IPS DF 6.9 (cell line): ENCODE results near the gene USH1C.

ENCODE experiments used
- DNase-seq: peaks from one replicate; pipeline ENCODE4 v3.0.0-alpha.2; 2013; ENCODE audit warnings: low read depth, low spot score
- H3K27ac ChIP-seq: one replicate; pipeline ENCODE4 v1.5.1; 2013; ENCODE audit warnings: low read length, control low read depth
- H3K27me3 ChIP-seq: 2 replicates; pipeline ENCODE4 v1.6.1; 2013; ENCODE audit warnings: mild to moderate bottlenecking, low read length; ENCODE audit not compliant: control insufficient read depth, insufficient read depth
- H3K36me3 ChIP-seq: 2 replicates; pipeline ENCODE4 v1.6.1; 2013; ENCODE audit warnings: low read length; ENCODE audit not compliant: control insufficient read depth, insufficient read depth
- H3K4me1 ChIP-seq: 2 replicates; pipeline ENCODE4 v1.6.1; 2013; ENCODE audit warnings: low read length; ENCODE audit not compliant: control insufficient read depth, insufficient read depth
- H3K4me3 ChIP-seq: 2 replicates; pipeline ENCODE4 v1.5.1; 2013; ENCODE audit warnings: mild to moderate bottlenecking, low read length
- H3K9me3 ChIP-seq: 2 replicates; pipeline ENCODE4 v1.6.1; 2013; ENCODE audit warnings: low read length, inconsistent platforms; ENCODE audit not compliant: control insufficient read depth, insufficient read depth
- WGBS: extraction: QIAGEN DNeasy Blood & Tissue Kit; methylation state at CpG from one replicate; pipeline ENCODE4 v1.1.7; 2013; ENCODE audit warnings: mixed read lengths, missing lambda C conversion rate; ENCODE audit not compliant: insufficient read length, insufficient coverage; 5-methylcytosine and 5-hydroxymethylcytosine counted together

The USH1C gene

GRCh38 chr11:17533778-17534415, 10.3 kb downstream of the USH1C start:
- DNase-seq: no peak
- Histone ChIP-seq H3K27me3 (no peaks in the 10 kb centered on the region), H3K36me3 (no peaks in the 10 kb centered on the region), H3K9me3 (no peaks in the 10 kb centered on the region), H3K4me1 (no peaks in the 10 kb centered on the region), H3K27ac (no peak overlapping the region), H3K4me3 (no peak overlapping the region)
- no CpG with 5 or more reads among the region's 11 CpGs for WGBS

- no peak overlapping the region for H3K27ac ChIP-seq
- DNase-seq: no peak
- H3K4me1 ChIP-seq: no peaks in the 10 kb centered on the region
- no peaks in the 10 kb centered on the region for H3K9me3 ChIP-seq
- H3K27me3 ChIP-seq: no peaks in the 10 kb centered on the region
- no peak overlapping the region for H3K4me3 ChIP-seq
- H3K36me3 ChIP-seq: no peaks in the 10 kb centered on the region
- no CpG with 5 or more reads among the region's 6 CpGs for WGBS
Observed at GRCh38 chr11:17533341-17533740, 10.9 kb downstream of the USH1C start.

GRCh38 chr11:17532784-17533183, 11.4 kb downstream of the USH1C start:
- no CpG with 5 or more reads among the region's 2 CpGs for WGBS
- H3K36me3 ChIP-seq: no peaks in the 10 kb centered on the region
- no peaks in the 10 kb centered on the region for H3K4me1 ChIP-seq

DNA sequence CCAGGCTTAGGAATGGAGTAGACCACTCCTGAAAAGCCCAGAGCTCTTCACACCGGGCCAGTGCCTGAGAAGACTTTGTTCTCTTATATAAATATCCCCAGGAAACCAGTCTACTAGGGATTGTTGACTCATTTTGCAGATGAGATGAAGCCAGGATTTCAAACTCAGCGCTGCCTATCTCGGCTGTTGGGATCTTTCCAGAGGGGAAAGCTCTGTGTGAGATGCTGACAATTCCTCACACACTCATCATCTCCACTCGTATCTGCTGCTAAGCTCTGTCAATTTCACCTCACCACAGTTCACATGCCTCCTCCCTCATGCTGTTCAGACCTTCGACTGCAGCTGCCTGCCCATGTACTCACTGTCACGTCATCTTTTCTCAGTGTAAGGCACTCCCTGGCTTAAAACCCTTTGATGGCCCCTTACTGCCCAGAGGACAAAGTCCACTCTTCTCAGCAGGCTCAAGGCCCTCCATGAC, 12.5 kb downstream of the USH1C start:
- Histone ChIP-seq H3K36me3 (no peaks in the 10 kb centered on the region), H3K27me3 (no peaks in the 10 kb centered on the region), H3K27ac (no peak overlapping the region), H3K9me3 (no peaks in the 10 kb centered on the region), H3K4me1 (no peaks in the 10 kb centered on the region), H3K4me3 (no peak overlapping the region)
- WGBS: no CpG with 5 or more reads among the region's 6 CpGs
- DNase-seq: no peak

More at GRCh38 chr11:17532784-17533183, 11.4 kb downstream of the USH1C start:
- Histone ChIP-seq H3K27ac (no peak overlapping the region), H3K27me3 (no peaks in the 10 kb centered on the region), H3K4me3 (no peak overlapping the region), H3K9me3 (no peaks in the 10 kb centered on the region)
- DNase-seq: no peak

GRCh38 chr11:17531071-17531600, 13.1 kb downstream of the USH1C start:
- H3K27ac ChIP-seq: no peak overlapping the region
- no peaks in the 10 kb centered on the region for H3K27me3 ChIP-seq
- H3K36me3 ChIP-seq: no peaks in the 10 kb centered on the region
- H3K4me1 ChIP-seq: no peaks in the 10 kb centered on the region
- H3K9me3 ChIP-seq: no peaks in the 10 kb centered on the region
- no CpG with 5 or more reads among the region's 22 CpGs for WGBS
- no peak overlapping the region for H3K4me3 ChIP-seq
- no peak for DNase-seq

DNA sequence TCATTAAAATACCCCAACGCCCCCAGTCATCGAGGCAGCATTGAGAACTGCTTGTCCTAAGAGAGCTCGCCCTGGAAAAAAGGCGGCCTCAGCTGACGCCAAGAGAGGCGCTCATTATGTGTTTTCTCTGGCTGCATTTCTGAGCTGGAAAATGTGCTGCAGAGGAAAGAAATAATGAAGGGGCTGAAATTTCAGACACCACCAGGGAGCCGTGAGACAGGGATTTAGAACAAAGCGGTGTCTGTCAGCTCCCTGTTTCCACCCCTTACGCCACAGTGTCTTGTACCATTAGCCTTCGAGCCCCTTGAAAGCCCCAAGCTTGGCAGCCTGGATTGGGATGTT, 14.4 kb downstream of the USH1C start:
- H3K9me3 ChIP-seq: no peaks in the 10 kb centered on the region
- no peaks in the 10 kb centered on the region for H3K36me3 ChIP-seq
- H3K27me3 ChIP-seq: no peaks in the 10 kb centered on the region
- no peak overlapping the region for H3K27ac ChIP-seq
- no peak overlapping the region for H3K4me3 ChIP-seq
- DNase-seq: no peak
- WGBS: no CpG with 5 or more reads among the region's 10 CpGs
- no peaks in the 10 kb centered on the region for H3K4me1 ChIP-seq

DNA sequence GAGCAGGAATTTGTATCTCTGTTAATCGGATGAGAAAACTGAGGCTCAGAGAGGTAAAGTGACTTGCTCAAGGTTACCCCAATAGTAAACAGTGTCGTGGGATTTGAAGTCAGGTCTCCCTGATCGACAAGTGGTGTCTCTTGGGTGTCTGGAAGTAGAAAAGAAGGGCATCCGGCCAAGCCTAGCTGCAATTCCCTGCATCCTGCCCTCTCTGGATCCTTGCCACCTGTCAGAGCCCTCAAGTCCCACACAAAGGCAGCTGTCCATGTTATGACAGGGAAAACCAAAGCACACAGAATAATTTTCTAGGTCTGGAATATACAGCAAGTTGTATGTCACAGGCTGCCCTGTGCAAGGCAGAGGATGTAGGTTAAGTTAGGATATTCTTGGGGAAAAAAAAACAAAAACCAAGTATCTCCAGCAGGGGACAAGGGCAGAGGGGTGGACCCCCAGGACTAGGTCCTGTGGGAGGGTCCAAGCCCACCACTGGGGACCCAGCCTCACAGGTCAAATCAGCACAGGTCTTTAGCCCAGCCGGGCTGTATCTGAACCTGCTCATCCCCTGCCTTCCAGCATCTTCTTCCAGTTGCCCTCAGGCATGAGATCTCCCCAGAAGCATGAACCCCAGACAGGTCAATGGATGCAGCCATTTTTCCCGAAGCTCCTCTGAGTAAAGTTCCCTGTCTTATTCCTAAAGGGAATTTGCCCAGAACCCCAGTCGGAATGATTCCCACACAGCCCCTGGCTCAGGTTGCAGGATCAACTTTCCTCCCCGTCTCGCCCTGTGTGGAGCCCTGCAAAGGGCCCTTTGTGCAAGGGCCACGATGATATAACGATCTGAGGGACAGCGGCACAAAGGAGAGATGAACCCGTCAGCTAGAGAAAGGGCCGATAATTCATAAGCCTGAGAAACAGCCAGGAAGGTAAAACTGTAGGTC, 15.0 kb downstream of the USH1C start:
- DNase-seq: no peak
- Histone ChIP-seq H3K4me3 (no peak overlapping the region), H3K27me3 (no peaks in the 10 kb centered on the region), H3K9me3 (no peaks in the 10 kb centered on the region), H3K4me1 (no peaks in the 10 kb centered on the region), H3K27ac (no peak overlapping the region), H3K36me3 (no peaks in the 10 kb centered on the region)
- no CpG with 5 or more reads among the region's 14 CpGs for WGBS

DNA sequence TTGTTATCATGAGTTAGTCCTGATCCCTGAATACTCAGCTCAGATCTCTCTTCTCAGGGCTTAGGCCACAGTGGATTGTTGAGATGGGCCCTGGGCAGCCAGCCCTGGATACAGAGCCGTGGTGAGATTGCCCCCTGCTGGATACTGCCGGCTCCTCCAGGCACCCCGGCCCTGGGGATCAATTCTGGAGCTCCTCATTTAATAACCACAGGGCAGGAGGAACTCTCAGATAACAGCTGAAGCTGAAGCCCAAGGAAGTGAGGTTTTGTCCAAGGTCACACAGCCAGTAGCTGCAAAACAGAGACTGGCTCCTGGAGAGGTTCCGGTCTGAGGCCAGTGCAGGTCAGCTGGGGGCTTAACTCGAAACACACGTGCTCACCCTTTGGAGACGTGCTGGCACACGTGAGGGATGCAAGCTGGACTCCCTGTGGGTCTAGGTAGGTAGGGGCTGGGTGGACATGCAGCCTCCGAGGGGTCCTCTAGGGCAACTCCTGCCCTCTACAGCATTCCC, 16.0 kb downstream of the USH1C start:
- H3K27ac ChIP-seq: no peak overlapping the region

DNA sequence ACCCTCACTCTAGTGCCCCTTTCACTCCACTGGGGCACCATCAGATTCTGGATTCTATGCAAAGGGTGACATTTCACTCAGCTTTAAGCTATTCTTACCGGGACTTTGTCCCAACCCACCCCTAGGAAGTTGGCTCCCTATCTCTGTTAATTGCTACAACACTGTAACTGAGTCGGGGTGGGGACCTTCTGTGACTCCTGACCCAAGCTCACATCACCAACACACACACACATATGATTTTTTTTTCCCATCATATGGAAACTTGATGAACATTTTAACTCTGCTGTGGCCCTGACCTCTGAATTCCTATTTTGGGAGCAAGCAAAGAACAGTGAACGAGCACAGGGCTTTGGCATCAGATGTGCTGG, 16.6 kb downstream of the USH1C start:
- no peaks in the 10 kb centered on the region for H3K9me3 ChIP-seq
- H3K4me1 ChIP-seq: no peaks in the 10 kb centered on the region
- H3K36me3 ChIP-seq: no peaks in the 10 kb centered on the region
- no CpG with 5 or more reads among the region's 3 CpGs for WGBS
- H3K4me3 ChIP-seq: no peak overlapping the region
- H3K27me3 ChIP-seq: no peaks in the 10 kb centered on the region
- no peak overlapping the region for H3K27ac ChIP-seq
- DNase-seq: no peak

More for the DNA sequence above, 16.0 kb downstream of the USH1C start:
- WGBS: no CpG with 5 or more reads among the region's 9 CpGs
- no peak overlapping the region for H3K4me3 ChIP-seq
- no peaks in the 10 kb centered on the region for H3K27me3 ChIP-seq
- H3K4me1 ChIP-seq: no peaks in the 10 kb centered on the region
- no peaks in the 10 kb centered on the region for H3K36me3 ChIP-seq
- DNase-seq: no peak
- no peaks in the 10 kb centered on the region for H3K9me3 ChIP-seq

DNA sequence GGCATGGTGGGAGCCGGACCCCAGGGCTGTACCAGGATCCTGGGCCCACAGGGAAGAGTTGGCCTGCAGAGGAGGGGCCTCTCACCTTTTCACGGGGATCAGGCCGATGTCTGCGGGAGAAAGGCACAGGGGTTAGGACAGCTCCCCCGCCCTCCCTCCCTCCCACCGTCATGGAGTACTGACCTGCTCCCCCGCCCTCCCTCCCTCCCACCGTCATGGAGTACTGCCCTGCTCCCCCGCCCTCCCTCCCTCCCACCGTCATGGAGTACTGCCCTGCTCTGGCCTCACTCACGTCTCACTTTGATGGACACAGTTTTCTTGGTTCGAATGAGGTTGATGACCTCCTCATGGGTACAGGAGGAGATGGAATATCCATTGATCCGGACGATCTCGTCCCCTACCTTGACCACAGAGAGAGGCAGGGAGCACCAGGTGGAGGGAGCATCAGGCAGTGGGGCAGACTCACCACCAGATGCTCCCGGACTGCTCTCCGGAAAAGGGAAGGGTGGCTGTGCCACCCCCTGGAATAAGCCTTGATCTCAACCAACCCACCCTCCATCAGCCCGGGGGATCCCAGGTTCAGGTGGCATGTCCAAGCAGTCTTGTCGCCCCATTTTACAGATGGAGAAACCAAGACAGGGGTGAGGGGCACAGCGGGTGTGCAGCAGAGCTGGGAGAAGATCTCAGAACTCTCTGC, 17.1 kb downstream of the USH1C start:
- no peak overlapping the region for H3K4me3 ChIP-seq
- H3K9me3 ChIP-seq: no peaks in the 10 kb centered on the region
- no peaks in the 10 kb centered on the region for H3K36me3 ChIP-seq
- H3K4me1 ChIP-seq: no peaks in the 10 kb centered on the region
- no peak for DNase-seq
- H3K27ac ChIP-seq: no peak overlapping the region
- no peaks in the 10 kb centered on the region for H3K27me3 ChIP-seq
- WGBS: no CpG with 5 or more reads among the region's 20 CpGs
